ENCODE data around the gene TCP1. TPM values are rescaled to one million over a fixed set of nuclear protein-coding genes. Genes with fewer than 3 reads are reported as not detected.

TCP1 gene
- total and polyA plus RNA-seq, 9 of the 15 experiments (the other 6 are each of a cell fraction or from before 2014, with no cell fraction given): 331 to 801 (median 645) TPM

GRCh38 chr6:159806021-159806458, 16.6 kb upstream of the TCP1 start (continued):
- TF ChIP-seq MITF (IDR thresholded peaks at IDR 0.05) (0 out of 2 replicates have a peak, but pooled peaks have one; percentile 18), ZNF584 (CRISPR knock-in tag; IDR thresholded peaks at IDR 0.05; ENCODE audit: low read depth) (peak; percentile 8; the same call in 1 of the 2 replicates), NFE2 (IDR thresholded peaks at IDR 0.05; ENCODE audit: low read depth) (no peak), TAF9B (IDR thresholded peaks at IDR 0.05; ENCODE audit: partially characterized antibody) (no peak), TEAD4 (IDR thresholded peaks at IDR 0.05; ENCODE audit: low read length) (peak; percentile 21; the same call in 1 of the 2 replicates), TEAD4 (CRISPR knock-in tag; IDR thresholded peaks at IDR 0.05; ENCODE audit: borderline replicate concordance) (no peak)

- in situ Hi-C loops (cut with MboI): no loop called here
- BruUV-seq (replicated peaks): no TSS peak
- Histone ChIP-seq H3K79me2 (ENCODE audit: control insufficient read depth, insufficient read depth, low read length) (no peaks in the 10 kb centered on the region), H3K4me2 (ENCODE audit: insufficient read depth, low read length) (no peak overlapping the region), H3K27me3 (ENCODE audit: control insufficient read depth in 2 of 2, insufficient read depth in 2 of 2, low read length in 2 of 2) (peaks cover 4 to 32% of the 10 kb centered on the region in 2 experiments), H3K27ac (ENCODE audit: extremely low read depth, low read depth, low read length) (no peak overlapping the region), H2AFZ (ENCODE audit: low read depth, low read length) (0 out of 2 replicates have a peak overlapping the region, but pooled peaks have one; percentile 20), H3K9me1 (ENCODE audit: control insufficient read depth, insufficient read depth, low read length) (no peaks in the 10 kb centered on the region), H4K20me1 (replicated peaks; ENCODE audit: control insufficient read depth, insufficient read depth, low read length) (no peaks in the 10 kb centered on the region), H3K9me3 (replicated peaks; ENCODE audit: control insufficient read depth, insufficient read depth, low read depth, low read length) (no peaks in the 10 kb centered on the region), H3K4me3 (no peak overlapping the region), H3K36me3 (ENCODE audit: control insufficient read depth, insufficient read depth, low read length) (no peaks in the 10 kb centered on the region), H3K4me1 (replicated peaks in 1 of 2; ENCODE audit: control insufficient read depth in 2 of 2, insufficient read depth in 2 of 2, low read length in 2 of 2) (peaks cover under 1 to 16% of the 10 kb centered on the region in 2 experiments; a peak in 3 of 5 replicates), H3K9ac (ENCODE audit: insufficient read depth in 1 of 2, low read depth in 2 of 2, low read length in 2 of 2) (no peak overlapping the region)
- WGBS (ENCODE audit: insufficient coverage, low coverage, missing lambda C conversion rate): 44% methylated on average over 6 of the region's 6 CpGs
- ATAC-seq (no peak), FAIRE-seq (no peak), DNase-seq (ENCODE audit: extremely low read depth in 1 of 4, low spot score in 3 of 4) (no peak)
- ChIA-PET POLR2A (interaction anchor here (0.8 to 3.0 kb wide), 4 partner anchors 9 to 28 kb away, joined by 3 to 24 read pairs (median 4); partner anchors contain the start of genes MRPL18 and TCP1), CTCF (ENCODE audit: low intra/inter-chr PET ratio) (interaction anchor here (0.6 kb wide), 1 partner anchor 112 kb away, joined by 3 read pairs; the partner anchor contains the start of gene SOD2)
- intact Hi-C loops (cut with micrococcal nuclease): loop anchor here (1.0 kb wide), 1 partner anchor 17 kb away; no protein-coding TSS in a partner anchor
- no peak for TF ChIP-seq STAG1 (CRISPR knock-in tag; IDR thresholded peaks at IDR 0.05; ENCODE audit: borderline replicate concordance)
- TF ChIP-seq MEF2A (IDR thresholded peaks at IDR 0.05; ENCODE audit: control insufficient read depth, low read depth, low read length): no peak
- TF ChIP-seq CREM (IDR thresholded peaks at IDR 0.05; ENCODE audit: low read depth): no peak
- no peak for TF ChIP-seq NCOR1 (IDR thresholded peaks at IDR 0.05)
- TF ChIP-seq GABPA (tag; conservative IDR thresholded peaks at IDR 0.05; ENCODE audit: low read depth): peak; percentile 27; the same call in 1 of the 2 replicates
- TF ChIP-seq ATF2 (CRISPR knock-in tag; IDR thresholded peaks at IDR 0.05): no peak
- no peak for TF ChIP-seq ZFP1 (CRISPR knock-in tag; IDR thresholded peaks at IDR 0.05)
- TF ChIP-seq ELF2 (CRISPR knock-in tag; IDR thresholded peaks at IDR 0.05): no peak
- no peak for TF ChIP-seq GATA2 (CRISPR knock-in tag; IDR thresholded peaks at IDR 0.05)
- no peak for TF ChIP-seq KLF10 (CRISPR knock-in tag; IDR thresholded peaks at IDR 0.05)
- TF ChIP-seq ZBTB7A (IDR thresholded peaks at IDR 0.05; ENCODE audit: borderline replicate concordance, control insufficient read depth, low read depth, low read length): no peak
- TF ChIP-seq GATAD2B (IDR thresholded peaks at IDR 0.05; ENCODE audit: borderline replicate concordance): no peak
- no peak for TF ChIP-seq SMARCB1 (IDR thresholded peaks at IDR 0.05; ENCODE audit: insufficient read length, low read depth)
- TF ChIP-seq ZNF431 (CRISPR knock-in tag; IDR thresholded peaks at IDR 0.05): no peak
Measured at GRCh38 chr6:159805440-159806020, 16.1 kb upstream of the TCP1 start.

Measured in K562 (cell line).